ENCODE results near the gene NEK6.

The NEK6 gene

DNA sequence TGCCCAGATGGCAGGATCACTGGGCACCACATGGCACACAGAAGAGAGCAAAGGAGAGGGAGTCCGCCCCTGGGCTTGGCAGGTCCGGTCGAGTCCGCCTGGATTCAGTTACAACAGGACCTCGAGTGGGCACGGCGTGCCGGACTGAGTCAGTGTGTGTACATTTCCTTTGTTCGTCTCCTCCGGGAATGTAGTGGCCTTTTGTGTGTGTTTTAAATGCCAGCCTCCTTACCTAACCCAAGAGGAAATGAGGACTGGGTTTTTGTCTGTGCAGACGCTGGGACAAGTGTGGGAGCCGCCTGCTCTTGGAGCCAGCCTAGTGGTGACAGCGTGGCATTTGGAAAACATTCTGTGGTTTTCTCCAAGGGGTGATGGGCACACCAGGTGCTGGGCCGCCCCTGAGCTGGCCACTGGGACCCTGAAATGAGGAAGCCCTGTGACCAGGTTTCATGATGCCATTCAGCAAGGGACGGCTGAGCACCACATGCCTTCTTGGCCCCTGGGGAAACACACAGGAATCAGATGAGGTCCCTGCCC lies 9.6 kb downstream of the NEK6 start:
- Histone ChIP-seq H3K36me3 (no peaks in the 10 kb centered on the region), H3K27me3 (peaks cover 4% of the 10 kb centered on the region; the same call in 1 of the 2 replicates), H3K4me3 (ENCODE audit: low read depth, low read length) (no peak overlapping the region), H3K4me1 (no peaks in the 10 kb centered on the region), H3K9me3 (no peaks in the 10 kb centered on the region)
- TF ChIP-seq, protein P1, sequence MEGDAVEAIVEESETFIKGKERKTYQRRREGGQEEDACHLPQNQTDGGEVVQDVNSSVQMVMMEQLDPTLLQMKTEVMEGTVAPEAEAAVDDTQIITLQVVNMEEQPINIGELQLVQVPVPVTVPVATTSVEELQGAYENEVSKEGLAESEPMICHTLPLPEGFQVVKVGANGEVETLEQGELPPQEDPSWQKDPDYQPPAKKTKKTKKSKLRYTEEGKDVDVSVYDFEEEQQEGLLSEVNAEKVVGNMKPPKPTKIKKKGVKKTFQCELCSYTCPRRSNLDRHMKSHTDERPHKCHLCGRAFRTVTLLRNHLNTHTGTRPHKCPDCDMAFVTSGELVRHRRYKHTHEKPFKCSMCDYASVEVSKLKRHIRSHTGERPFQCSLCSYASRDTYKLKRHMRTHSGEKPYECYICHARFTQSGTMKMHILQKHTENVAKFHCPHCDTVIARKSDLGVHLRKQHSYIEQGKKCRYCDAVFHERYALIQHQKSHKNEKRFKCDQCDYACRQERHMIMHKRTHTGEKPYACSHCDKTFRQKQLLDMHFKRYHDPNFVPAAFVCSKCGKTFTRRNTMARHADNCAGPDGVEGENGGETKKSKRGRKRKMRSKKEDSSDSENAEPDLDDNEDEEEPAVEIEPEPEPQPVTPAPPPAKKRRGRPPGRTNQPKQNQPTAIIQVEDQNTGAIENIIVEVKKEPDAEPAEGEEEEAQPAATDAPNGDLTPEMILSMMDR (IDR thresholded peaks at IDR 0.05; ENCODE audit: low read depth, low read length), result no peak
- no peak for DNase-seq

DNA sequence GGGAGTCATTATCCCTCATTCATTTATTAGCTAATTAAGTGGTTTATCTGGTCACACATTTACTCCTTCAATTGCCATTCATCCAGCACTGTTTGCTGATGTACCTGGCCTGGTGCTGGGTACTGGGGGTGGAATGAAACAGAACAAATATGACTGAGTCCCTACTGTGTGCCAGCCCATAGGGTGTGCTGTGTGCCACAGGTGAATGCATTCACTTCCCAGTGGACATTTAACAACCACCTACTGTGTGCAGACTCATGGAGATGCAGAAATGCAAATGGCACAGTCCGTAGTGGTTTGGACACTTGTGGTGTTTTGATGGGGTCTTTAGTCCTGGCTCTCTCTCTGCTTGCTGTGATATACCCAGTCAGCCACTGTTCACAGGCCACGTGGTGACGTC lies 10.5 kb downstream of the NEK6 start:
- no peak for DNase-seq
- Histone ChIP-seq H3K36me3 (no peaks in the 10 kb centered on the region), H3K27me3 (peaks cover 4% of the 10 kb centered on the region; the same call in 1 of the 2 replicates), H3K4me1 (no peaks in the 10 kb centered on the region), H3K9me3 (no peaks in the 10 kb centered on the region), H3K4me3 (ENCODE audit: low read depth, low read length) (no peak overlapping the region)
- TF ChIP-seq, protein P1 (IDR thresholded peaks at IDR 0.05; ENCODE audit: low read depth, low read length), result no peak

DNA sequence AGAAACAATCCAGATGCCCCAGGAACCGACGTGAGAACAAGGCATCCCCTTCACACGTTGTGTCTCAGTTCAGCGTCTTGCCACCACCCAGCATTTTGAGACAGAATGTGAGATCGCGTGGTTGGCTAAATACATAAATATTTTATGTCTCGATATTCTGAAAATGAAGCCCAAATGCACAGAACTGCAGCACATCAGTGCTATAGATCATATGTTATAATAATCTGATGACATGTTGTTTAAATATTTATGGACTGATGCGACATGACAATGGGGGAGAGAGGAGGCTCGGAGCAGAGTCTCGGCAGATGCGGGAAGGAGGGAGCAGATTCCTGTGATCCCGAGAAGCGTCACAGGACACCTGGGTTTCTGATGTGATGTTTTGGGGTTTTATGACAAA lies 10.9 kb downstream of the NEK6 start:
- TF ChIP-seq, protein P1 (IDR thresholded peaks at IDR 0.05; ENCODE audit: low read depth, low read length), result no peak
- DNase-seq, result no peak
- no peaks in the 10 kb centered on the region for H3K4me1 ChIP-seq
- no peaks in the 10 kb centered on the region for H3K36me3 ChIP-seq
- H3K4me3 ChIP-seq (ENCODE audit: low read depth, low read length), result no peak overlapping the region
- peaks cover 4% of the 10 kb centered on the region; the same call in 1 of the 2 replicates for H3K27me3 ChIP-seq
- H3K9me3 ChIP-seq, result no peaks in the 10 kb centered on the region

DNA sequence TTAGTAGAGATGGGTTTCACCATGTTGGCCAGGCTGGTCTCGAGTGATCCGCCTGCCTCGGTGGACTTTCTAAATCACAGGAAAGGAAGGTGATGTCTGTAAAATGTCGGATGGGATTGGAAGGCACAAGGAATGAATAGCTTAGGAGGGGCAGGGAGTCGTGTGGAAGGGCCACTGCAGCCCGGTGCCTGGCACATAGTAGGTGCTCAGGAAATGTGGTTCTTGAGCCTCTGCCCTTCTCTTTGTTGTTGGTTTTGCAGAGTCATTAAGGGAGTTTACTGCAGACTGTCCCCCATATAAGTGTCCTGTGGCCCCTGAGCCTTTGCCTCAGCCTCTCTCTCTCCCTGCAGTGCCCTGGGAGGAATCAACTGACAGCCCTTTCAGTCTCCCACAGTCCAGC lies 11.8 kb downstream of the NEK6 start:
- Histone ChIP-seq H3K9me3 (no peaks in the 10 kb centered on the region), H3K4me1 (no peaks in the 10 kb centered on the region), H3K27me3 (peaks cover 4% of the 10 kb centered on the region; the same call in 1 of the 2 replicates), H3K4me3 (ENCODE audit: low read depth, low read length) (no peak overlapping the region), H3K36me3 (no peaks in the 10 kb centered on the region)
- TF ChIP-seq, protein P1 (IDR thresholded peaks at IDR 0.05; ENCODE audit: low read depth, low read length), result no peak
- DNase-seq, result no peak

DNA sequence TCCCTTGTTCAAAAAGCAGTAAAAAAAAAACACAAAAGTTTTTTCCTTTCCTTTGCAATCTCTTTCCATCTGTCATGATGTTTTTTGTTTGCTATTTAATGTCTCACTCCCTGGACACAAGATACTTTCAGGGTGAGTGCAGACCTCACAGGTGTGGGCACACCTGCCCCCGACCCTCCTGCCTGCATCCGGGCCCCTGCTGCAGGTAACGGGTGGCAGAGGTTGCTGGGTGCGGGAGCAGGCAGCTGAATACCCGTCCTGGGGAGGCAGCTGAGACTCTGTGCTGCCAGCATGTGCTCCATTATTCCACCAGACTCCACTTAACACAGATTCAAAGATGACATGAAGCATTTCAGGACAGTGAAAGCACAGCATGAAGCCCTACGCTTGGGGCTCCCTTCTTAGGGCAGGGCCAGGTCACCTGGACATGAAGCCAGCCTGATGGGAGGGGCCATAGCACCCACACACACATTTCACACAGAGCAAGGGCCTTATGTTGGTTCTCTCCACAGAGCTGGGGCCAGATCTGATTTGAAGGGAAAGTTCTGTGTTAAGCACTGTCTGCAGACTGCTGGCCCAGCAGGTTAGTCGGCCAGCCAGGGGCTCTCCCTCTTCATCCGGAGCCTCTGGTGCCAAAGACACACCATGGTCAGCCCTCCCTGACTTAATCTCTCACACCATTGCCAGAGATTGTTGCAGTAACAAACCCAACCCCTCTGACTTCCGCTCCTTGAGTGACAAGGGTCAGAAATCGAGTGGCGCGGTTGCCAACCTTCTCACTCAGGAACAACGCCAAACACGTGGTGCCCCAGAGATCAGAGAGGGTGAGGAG lies 13.0 kb downstream of the NEK6 start:
- no peak for DNase-seq
- no peaks in the 10 kb centered on the region for H3K36me3 ChIP-seq
- TF ChIP-seq, protein P1 (IDR thresholded peaks at IDR 0.05; ENCODE audit: low read depth, low read length), result no peak

DNA sequence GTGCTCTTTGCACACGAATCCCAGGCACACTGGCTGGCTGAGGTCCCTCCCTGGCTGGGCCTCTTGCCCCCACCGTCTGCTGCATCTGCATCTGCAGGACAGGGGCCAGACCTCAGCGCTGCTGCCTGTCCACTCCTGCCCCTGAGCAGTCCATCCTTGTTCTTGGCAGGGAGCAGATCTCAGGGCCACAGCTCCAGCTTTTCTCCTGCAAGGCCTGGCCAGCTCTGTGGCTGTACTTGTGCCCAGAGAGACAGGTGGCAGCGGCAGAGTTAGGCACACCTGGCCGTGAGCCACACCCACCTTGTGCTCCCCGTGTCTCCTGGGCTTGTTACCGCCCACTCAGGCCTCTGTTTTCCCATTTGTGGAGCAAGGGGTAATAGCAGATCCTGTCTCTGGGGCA lies 13.9 kb downstream of the NEK6 start:
- Histone ChIP-seq H3K27me3 (peaks cover 4% of the 10 kb centered on the region; the same call in 1 of the 2 replicates), H3K4me1 (no peaks in the 10 kb centered on the region), H3K36me3 (no peaks in the 10 kb centered on the region), H3K9me3 (no peaks in the 10 kb centered on the region), H3K4me3 (ENCODE audit: low read depth, low read length) (no peak overlapping the region)
- TF ChIP-seq, protein P1 (IDR thresholded peaks at IDR 0.05; ENCODE audit: low read depth, low read length), result no peak
- DNase-seq, result no peak

More for the DNA sequence above, 13.0 kb downstream of the NEK6 start:
- Histone ChIP-seq H3K27me3 (peaks cover 4% of the 10 kb centered on the region; the same call in 1 of the 2 replicates), H3K4me1 (no peaks in the 10 kb centered on the region), H3K9me3 (no peaks in the 10 kb centered on the region), H3K4me3 (ENCODE audit: low read depth, low read length) (no peak overlapping the region)

All from BE2C (cell line).